Caco-2 (cell line): ENCODE results near the gene ROBO4. TPM values are rescaled to one million over a fixed set of nuclear protein-coding genes. Genes with fewer than 3 reads are reported as not detected.

Experiments
- BruUV-seq: library from RNA; stranded (reverse); fragments of 400-500 nt; replicated peaks from 2 replicates; lab custom pipeline; 2021; lab: Mats Ljungman, UMichigan
- CTCF ChIA-PET: fragments of 300-600 bp; sonication (Branson Sonifier 250); formaldehyde crosslinking; loops from one replicate; lab custom pipeline; 2022; ENCODE audit warnings: antibody characterized with exemption; lab: Charles Lee
- POLR2A ChIA-PET: fragments of 300-600 bp; sonication (Branson Sonifier 250); formaldehyde crosslinking; loops from one replicate; lab custom pipeline; 2022; ENCODE audit warnings: antibody characterized with exemption; lab: Charles Lee
- DNase-seq, 2 experiments: peaks; one replicate each; pipeline versions ENCODE4 v3.0.0 to v3.0.0-alpha.2; 2020 to 2022
- H3K27me3 ChIP-seq: replicated peaks from 2 replicates; pipeline ENCODE4 v1.6.0; 2011; ENCODE audit warnings: low read length; ENCODE audit not compliant: control insufficient read depth, insufficient read depth
- H3K36me3 ChIP-seq: 2 replicates; pipeline ENCODE4 v1.5.1; 2011; ENCODE audit warnings: low read length; ENCODE audit not compliant: control insufficient read depth, insufficient read depth
- H3K4me1 ChIP-seq: fragments of 250-450 bp; sonication (Bioruptor Pico); 2 replicates; pipeline ENCODE4 v1.5.1; 2020; ENCODE audit warnings: mild to moderate bottlenecking
- H3K4me3 ChIP-seq: 2 replicates; pipeline ENCODE4 v1.5.1; 2011; ENCODE audit warnings: low read depth, mild to moderate bottlenecking, control low read depth, low read length
- H3K9me3 ChIP-seq: fragments of 250-450 bp; sonication (Bioruptor Pico); 2 replicates; pipeline ENCODE4 v1.5.1; 2020; ENCODE audit warnings: mild to moderate bottlenecking, moderate library complexity
- H3K27ac Mint-ChIP-seq: one replicate; pipeline ENCODE4 v1.8.0; 2022; ENCODE audit warnings: mixed read lengths; ENCODE audit not compliant: unreplicated experiment
- H3K27me3 Mint-ChIP-seq: one replicate; pipeline ENCODE4 v1.8.0; 2022; ENCODE audit warnings: mixed read lengths; ENCODE audit not compliant: insufficient read depth, unreplicated experiment
- H3K36me3 Mint-ChIP-seq: one replicate; pipeline ENCODE4 v1.8.0; 2022; ENCODE audit warnings: mild to moderate bottlenecking, mixed read lengths; ENCODE audit not compliant: insufficient read depth, unreplicated experiment
- H3K4me1 Mint-ChIP-seq: one replicate; pipeline ENCODE4 v1.8.0; 2022; ENCODE audit warnings: low read depth, mixed read lengths; ENCODE audit not compliant: unreplicated experiment
- H3K4me3 Mint-ChIP-seq: one replicate; pipeline ENCODE4 v1.8.0; 2022; ENCODE audit warnings: mild to moderate bottlenecking, moderate library complexity, mixed read lengths; ENCODE audit not compliant: unreplicated experiment
- H3K9me3 Mint-ChIP-seq: one replicate; pipeline ENCODE4 v1.8.0; 2022; ENCODE audit warnings: mixed read lengths; ENCODE audit not compliant: unreplicated experiment
- intact Hi-C: fragments of 100-400 bp; cut with micrococcal nuclease; formaldehyde crosslinking; loops from one replicate; pipeline ENCODE4 v1.10.0; 2022; ENCODE audit not compliant: unreplicated experiment
- total RNA-seq: library from RNA; stranded (reverse); gene quantifications from 2 replicates; pipeline ENCODE4 v1.2.3, GENCODE V29; 2022
- TF ChIP-seq, protein P1 (sequence below), 2 experiments: fragments of 200-600 bp in 1 of 2; IDR thresholded peaks; 1 replicate in 1 of 2; 2 replicates in 1 of 2; pipeline versions ENCODE4 v1.5.1 to v1.8.0; 2011 to 2022; ENCODE audit warnings: antibody characterized with exemption in 1 of 2, control low read depth in 1 of 2, inconsistent platforms in 1 of 2, low read depth in 1 of 2, low read length in 1 of 2, mild to moderate bottlenecking in 1 of 2, moderate library complexity in 1 of 2; ENCODE audit not compliant: insufficient read depth in 1 of 2, severe bottlenecking in 1 of 2, unreplicated experiment in 1 of 2

The ROBO4 gene
- total RNA-seq, 1 experiment from 2014 or later: not detected

DNA sequence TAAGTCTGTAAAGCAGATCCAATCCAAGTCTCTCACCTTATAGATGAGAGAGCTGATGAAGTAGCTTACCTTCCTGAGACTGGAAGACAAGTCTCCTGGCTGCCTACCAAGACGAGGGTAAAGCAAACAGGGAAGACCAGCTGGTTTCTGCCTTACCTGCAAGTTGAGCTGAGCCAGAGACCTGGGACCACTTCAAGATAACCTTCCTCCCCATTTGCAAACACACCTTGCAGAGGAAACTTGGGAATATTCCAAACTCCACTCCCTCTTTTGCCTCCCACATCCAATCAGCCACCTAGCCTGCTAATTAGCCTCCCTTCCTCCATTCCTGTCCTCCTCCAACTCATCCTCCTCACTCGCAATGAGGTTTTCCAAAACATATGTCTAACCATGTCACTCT is 55.8 kb downstream of the ROBO4 start:
- POLR2A ChIA-PET: no interaction called here
- Mint-ChIP-seq H3K36me3 (no peaks in the 10 kb centered on the region), H3K4me3 (no peak overlapping the region), H3K9me3 (no peaks in the 10 kb centered on the region), H3K27ac (no peak overlapping the region), H3K4me1 (no peaks in the 10 kb centered on the region), H3K27me3 (peaks cover 53% of the 10 kb centered on the region)
- no peaks in the 10 kb centered on the region for H3K36me3 ChIP-seq
- H3K4me1 ChIP-seq: peaks cover 3% of the 10 kb centered on the region; the same call in 1 of the 2 replicates
- intact Hi-C loops: no loop called here
- DNase-seq: no peak
- peaks cover 35% of the 10 kb centered on the region for H3K27me3 ChIP-seq
- no peaks in the 10 kb centered on the region for H3K9me3 ChIP-seq
- CTCF ChIA-PET: interaction anchor here (0.9 to 1.2 kb wide), 2 partner anchors 24 to 173 kb away, joined by 3 read pairs; no protein-coding TSS in a partner anchor
- TF ChIP-seq, protein P1, sequence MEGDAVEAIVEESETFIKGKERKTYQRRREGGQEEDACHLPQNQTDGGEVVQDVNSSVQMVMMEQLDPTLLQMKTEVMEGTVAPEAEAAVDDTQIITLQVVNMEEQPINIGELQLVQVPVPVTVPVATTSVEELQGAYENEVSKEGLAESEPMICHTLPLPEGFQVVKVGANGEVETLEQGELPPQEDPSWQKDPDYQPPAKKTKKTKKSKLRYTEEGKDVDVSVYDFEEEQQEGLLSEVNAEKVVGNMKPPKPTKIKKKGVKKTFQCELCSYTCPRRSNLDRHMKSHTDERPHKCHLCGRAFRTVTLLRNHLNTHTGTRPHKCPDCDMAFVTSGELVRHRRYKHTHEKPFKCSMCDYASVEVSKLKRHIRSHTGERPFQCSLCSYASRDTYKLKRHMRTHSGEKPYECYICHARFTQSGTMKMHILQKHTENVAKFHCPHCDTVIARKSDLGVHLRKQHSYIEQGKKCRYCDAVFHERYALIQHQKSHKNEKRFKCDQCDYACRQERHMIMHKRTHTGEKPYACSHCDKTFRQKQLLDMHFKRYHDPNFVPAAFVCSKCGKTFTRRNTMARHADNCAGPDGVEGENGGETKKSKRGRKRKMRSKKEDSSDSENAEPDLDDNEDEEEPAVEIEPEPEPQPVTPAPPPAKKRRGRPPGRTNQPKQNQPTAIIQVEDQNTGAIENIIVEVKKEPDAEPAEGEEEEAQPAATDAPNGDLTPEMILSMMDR (IDR thresholded peaks at IDR 0.05; ENCODE audit: insufficient read depth in 1 of 2, low read depth in 1 of 2, low read length in 1 of 2, severe bottlenecking in 1 of 2, unreplicated experiment in 1 of 2): no peak
- no peak overlapping the region for H3K4me3 ChIP-seq
- no TSS peak for BruUV-seq

DNA sequence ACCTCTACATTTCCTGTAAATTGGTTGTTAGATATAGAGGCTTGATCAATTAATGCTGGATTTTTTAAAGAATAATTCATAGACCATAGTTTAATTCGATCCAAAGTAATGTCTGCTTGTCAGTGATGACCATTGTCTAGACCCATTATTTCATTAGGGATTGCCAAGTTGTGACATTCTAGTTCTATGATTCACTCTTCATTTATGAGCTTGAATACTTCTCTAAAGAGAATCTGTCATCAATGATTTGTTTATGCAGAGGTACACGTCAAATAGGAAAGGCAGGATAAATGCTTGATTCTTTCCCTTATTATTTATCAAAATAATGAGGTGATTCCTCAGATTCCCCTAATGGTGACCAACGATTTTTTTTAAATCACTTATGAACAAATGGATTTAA is 56.5 kb downstream of the ROBO4 start:
- ChIA-PET CTCF (interaction anchor here (1.2 kb wide), 1 partner anchor 25 kb away, joined by 3 read pairs; no protein-coding TSS in a partner anchor), POLR2A (no interaction called here)
- Histone ChIP-seq H3K9me3 (no peaks in the 10 kb centered on the region), H3K36me3 (no peaks in the 10 kb centered on the region), H3K4me3 (no peak overlapping the region), H3K4me1 (peaks cover 5% of the 10 kb centered on the region; the same call in 1 of the 2 replicates), H3K27me3 (peaks cover 35% of the 10 kb centered on the region)
- H3K4me3 Mint-ChIP-seq: no peak overlapping the region
- H3K27me3 Mint-ChIP-seq: peaks cover 48% of the 10 kb centered on the region
- H3K9me3 Mint-ChIP-seq: no peaks in the 10 kb centered on the region
- no peak for DNase-seq
- no TSS peak for BruUV-seq
- peaks cover 3% of the 10 kb centered on the region for H3K4me1 Mint-ChIP-seq
- H3K27ac Mint-ChIP-seq: no peak overlapping the region
- TF ChIP-seq, protein P1 (IDR thresholded peaks at IDR 0.05; ENCODE audit: insufficient read depth in 1 of 2, low read depth in 1 of 2, low read length in 1 of 2, severe bottlenecking in 1 of 2, unreplicated experiment in 1 of 2): no peak
- H3K36me3 Mint-ChIP-seq: no peaks in the 10 kb centered on the region
- intact Hi-C loops: no loop called here

DNA sequence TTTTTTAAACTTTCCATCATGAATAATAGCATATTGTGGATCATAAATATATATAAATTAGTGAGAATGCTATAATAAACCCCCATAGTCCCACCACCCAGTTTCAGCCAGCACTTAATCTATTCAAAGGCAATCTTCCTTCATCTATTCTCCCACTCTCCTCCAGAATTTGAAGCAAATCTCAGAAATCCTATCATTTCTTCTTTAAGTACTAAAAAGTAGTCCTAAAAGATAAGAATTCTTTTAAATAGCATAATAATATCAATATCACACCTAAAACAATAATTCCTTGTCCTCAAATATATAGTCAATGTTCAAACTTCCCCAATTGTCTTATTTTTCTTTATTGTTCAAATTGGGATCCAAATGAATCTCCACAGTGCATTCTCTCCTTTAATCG is 57.0 kb downstream of the ROBO4 start:
- no peaks in the 10 kb centered on the region for H3K36me3 ChIP-seq
- Mint-ChIP-seq H3K4me1 (peaks cover 6% of the 10 kb centered on the region), H3K36me3 (no peaks in the 10 kb centered on the region), H3K9me3 (no peaks in the 10 kb centered on the region), H3K27me3 (peaks cover 42% of the 10 kb centered on the region), H3K4me3 (peak overlapping the region; percentile 70), H3K27ac (no peak overlapping the region)
- H3K4me3 ChIP-seq: no peak overlapping the region
- ChIA-PET POLR2A (no interaction called here), CTCF (no interaction called here)
- DNase-seq: no peak
- no TSS peak for BruUV-seq
- peaks cover 9% of the 10 kb centered on the region; the same call in 1 of the 2 replicates for H3K4me1 ChIP-seq
- peaks cover 35% of the 10 kb centered on the region for H3K27me3 ChIP-seq
- no peaks in the 10 kb centered on the region for H3K9me3 ChIP-seq
- TF ChIP-seq, protein P1 (IDR thresholded peaks at IDR 0.05; ENCODE audit: insufficient read depth in 1 of 2, low read depth in 1 of 2, low read length in 1 of 2, severe bottlenecking in 1 of 2, unreplicated experiment in 1 of 2): no peak
- intact Hi-C loops: no loop called here
